NCI-H128 (cell line): ENCODE results near the gene RGS4.
A peak's percentile ranks its signal among the peaks of the same experiment; 100 is the strongest.

Experiments used
- DNase-seq: peaks from one replicate; lab custom pipeline; 2025; ENCODE audit not compliant: unreplicated experiment; lab: John Stamatoyannopoulos, UW

The RGS4 gene

DNA sequence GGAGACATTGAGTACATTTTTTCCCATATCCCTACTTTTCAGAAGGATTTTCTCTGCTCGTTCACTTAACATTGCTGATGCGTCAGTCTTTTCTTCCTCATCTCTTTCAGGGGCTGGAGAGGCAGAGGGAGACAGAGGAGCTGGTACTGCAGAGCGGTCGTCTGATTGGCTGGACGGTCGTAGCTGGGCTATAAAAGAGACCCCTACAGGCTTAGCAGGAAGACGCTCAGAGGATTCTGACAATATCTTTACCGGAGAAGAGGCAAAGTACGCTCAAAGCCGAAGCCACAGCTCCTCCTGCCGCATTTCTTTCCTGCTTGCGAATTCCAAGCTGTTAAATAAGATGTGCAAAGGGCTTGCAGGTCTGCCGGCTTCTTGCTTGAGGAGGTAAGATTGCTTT lies at the start of gene RGS4:
Gene RGS4 (plus strand): TSS at position 220 of the 400 bp plus-strand sequence. CDS start 124 bp downstream, at position 344.
- DNase-seq = no peak

DNA sequence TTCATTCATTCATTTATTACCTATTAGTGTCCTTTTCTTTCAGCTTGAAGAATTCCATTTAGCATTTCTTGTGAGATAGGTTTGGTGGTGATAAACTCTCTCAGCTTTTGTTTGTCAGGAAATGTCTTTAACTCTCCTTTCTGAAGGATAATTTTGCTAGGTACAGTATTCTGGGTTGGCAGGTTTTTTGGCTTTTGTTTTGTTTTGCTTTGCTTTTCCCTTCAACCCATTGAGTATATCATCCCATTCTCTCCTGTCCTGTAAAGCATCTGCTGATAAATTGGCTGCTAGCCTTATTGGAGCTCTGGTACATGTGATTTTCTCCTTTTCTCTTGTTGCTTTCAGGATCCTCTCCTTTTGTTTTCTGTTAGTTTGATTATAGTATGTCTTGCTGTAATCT lies 47.0 kb upstream of the RGS4 start:
- no peak for DNase-seq

DNA sequence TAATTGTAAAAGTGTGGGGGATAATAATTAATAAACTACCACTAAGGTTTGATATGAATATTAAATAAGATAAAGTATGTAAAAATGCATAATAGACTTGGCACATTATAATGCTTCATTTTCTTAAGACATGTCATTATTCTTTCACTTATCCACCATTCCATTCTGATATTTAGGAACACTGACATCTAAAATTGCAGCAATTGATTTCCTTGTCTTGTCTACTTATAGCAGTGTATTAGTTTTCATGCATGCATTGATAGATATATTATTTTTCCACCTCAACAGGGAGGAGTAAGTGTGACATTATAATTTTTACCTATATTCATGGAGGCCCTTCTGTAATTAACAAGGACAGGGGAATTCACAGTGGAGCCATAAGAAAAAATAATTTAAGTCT lies 41.6 kb upstream of the RGS4 start:
- DNase-seq = no peak

DNA sequence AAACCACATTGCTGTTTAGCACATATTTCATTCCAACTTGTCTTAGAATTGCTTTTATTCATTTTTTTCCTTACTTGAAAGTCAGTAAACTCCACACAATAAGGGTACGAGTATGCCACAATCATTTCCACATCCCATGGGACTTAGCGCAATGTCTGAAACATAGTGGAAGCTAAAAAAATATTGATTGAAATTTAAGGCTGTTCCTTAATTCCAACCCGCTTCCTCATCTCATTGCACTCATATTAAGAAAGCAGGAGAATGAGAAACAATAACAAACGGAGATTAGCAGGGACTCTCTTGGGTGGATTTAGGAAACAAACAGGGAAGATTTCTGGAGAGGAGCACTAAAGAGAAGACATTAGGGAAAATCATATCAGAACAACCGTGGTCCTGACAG lies 39.3 kb upstream of the RGS4 start:
- no peak for DNase-seq

DNA sequence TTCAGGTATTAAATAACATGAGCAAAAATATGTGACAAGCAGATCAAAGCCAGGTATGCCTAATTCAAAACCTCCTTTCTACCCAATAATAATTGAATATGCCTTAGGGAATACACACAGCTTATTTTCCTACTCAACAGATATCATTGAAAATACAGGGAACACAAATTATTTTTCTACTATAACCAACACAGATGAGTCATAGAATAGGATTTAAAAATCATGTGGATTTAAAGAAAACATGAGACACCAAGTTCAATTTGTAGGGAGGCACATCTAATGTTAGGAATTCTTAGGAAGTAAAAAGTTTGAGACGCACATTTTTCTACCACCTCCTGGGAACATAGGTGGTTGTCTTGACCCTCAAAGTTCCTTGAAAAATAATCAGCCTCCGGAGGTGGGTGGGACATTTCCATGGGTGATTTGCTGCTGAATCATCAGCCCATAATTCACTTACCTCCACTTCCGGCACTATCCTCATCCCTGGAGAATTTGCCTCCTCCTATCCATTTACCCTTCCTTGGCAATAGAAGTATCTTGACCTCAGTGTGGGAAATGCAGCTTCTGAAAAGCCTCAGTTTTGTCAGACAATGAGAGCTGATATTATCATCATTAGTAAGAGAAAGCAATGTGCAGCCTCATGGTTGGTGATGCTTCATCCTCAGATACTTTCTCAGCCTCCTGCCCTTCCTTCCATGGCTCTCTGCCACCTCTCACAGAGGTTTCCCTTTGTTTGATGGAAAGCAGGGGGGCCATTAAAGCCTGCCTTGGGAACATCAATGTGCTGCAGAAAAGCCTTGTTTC lies 33.5 kb upstream of the RGS4 start:
- no peak for DNase-seq

DNA sequence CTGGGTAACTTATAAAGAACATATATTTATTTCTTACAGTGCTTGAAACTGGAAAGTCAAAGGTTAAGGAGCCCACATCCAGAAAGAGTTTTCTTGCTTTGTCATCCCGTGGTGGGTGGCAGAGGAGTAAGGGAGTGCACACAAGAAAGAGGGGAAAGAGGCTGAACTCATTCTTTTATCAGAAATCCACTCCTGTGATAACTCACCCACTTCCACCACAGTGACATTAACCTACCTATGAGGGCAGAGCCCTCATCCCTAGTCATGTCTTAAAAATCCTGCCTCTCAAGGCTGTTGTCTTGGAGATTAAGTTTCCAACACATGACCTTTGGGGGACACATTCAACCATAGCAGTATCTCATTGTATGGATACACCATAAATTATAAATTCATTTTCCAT lies 32.5 kb upstream of the RGS4 start:
- no peak for DNase-seq

DNA sequence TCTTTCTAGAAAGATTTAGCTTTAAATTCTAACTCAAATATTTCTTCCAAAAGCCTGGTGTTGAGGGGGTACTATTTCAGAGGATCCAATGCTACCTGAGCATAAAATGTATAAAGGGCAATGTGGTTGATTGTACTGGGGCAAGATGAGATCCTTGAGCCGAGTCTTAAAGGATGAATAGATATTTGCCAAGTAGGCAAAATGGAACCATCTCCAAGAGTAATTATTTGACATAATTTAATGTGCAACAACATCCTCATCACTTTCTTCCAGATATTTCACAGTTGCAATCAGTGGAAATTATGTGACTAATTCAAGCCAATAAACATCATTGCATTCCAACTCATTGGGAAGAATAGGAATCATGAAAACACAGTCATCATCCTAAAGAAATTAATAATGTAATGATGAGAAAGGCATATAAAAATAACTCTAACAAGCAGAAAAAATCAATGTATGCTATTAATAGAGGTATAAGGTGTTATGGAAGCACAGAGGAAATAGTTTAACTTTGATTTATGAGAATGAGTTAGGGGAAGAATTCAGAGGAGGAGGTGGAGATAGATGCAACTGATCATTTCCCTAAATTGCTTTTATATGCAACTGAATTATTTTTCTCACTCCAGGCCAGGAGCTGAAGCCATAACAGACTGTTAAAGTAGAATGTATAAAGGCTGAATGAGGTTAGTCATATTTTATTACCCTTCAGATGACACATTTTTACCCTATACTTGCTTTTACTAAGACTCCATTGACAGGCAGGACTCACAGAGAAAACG lies 30.0 kb upstream of the RGS4 start:
- no peak for DNase-seq

DNA sequence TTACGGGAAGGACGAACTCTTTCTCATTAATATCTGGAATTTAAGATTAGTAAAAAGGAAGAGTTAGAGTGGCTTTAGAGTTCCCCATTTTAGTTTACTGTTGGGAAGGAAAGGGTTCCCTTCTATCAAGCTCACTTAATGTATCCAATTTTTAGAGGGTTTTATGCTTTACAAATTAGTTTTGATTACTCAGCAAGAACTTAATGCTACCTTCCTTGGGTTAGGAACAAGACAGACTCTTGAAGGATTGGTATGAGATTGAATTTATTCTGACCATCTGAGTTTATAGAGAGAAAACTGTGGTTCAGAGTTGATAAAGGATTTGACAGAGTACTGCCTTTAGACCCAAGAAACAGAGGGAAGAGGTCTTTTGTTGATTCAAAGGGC lies 29.5 kb upstream of the RGS4 start:
- no peak for DNase-seq

DNA sequence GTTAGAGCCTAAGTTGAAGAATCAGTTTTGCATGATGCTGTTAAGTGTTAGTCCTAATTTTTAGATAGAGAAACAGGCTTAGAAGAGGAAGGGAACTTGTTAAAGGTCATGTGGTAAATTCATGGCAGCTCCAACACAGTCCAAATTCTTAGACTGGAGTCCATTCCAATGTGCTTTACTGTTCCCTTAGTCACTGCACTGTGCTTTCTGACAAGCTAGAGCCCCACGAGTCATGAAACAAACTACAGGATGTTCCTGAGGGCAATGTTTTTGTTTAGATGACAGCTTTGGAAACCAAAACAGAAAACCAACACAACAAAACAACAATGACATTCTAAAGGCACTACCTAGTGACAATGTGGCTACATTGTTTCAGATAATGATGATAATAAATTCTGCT lies 23.1 kb upstream of the RGS4 start:
- no peak for DNase-seq

DNA sequence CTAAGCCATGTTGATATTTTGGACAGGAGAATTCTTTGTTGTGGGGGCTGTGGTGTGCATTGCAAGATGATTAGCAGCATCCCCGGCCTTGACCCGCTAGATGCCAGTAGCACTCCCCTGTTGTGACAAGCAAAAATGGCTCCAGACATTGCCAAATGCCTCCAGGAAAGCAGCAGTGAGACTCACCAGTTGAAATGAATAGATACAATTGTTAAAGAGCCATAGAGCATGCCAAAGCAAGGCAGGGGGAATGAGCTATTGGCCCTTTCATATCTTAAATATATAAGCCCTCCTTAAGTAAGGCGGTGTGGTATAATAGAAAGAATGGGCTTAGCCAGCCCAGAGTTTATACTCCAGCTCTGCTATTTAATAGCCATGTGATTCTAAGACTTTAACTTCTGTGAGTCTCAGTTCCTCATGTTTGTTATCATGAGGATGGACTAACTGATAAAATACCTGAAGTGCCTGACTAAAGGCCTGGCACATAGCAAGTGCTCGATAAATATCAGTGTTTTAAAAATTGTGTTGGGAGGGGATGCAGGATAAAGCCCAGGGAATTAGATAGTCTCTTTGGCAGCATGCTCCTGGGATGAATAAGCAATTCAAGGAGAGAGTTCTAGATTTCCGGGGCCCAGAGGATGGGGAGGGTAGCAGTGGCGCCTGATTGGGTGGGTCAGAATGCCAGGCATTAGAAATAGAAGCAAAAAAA lies 21.1 kb upstream of the RGS4 start:
- DNase-seq = no peak

DNA sequence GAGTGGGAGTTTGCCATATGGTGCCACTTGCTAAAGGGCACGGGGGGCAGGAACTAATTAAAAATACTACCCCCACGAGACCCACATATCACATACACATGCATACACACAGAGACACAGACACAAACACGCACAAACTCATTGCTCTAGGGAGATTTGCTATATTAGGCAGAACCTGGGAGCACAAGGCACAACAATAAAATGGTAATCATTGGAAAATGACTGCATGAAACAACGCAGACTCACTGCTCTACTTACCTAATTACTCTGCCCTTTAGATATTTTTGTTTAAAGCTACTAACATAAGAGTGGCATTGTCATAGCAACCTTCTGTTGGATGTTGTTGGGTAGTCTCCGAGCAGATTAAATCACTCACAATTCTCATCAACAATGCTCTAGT lies 20.3 kb upstream of the RGS4 start:
- DNase-seq = no peak

DNA sequence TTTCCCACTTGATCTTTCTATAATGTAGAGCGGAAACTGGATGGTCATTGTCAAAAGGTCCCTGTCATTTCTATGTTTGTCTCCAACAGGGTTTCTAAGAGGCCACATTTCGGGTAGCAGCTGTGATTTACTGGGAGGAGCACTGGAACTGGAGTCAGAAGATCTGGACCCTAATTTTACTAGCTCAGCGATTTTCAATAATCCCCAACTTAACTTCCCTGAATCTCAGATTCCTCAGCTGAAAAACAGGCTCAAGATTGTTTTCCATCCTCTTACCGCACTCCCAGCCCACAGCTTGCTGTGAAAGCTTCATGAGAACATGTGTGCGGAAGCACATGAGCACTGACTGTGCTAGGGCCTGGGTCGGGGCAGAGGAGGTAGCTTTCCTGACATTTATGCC lies 19.9 kb upstream of the RGS4 start:
- DNase-seq = no peak

DNA sequence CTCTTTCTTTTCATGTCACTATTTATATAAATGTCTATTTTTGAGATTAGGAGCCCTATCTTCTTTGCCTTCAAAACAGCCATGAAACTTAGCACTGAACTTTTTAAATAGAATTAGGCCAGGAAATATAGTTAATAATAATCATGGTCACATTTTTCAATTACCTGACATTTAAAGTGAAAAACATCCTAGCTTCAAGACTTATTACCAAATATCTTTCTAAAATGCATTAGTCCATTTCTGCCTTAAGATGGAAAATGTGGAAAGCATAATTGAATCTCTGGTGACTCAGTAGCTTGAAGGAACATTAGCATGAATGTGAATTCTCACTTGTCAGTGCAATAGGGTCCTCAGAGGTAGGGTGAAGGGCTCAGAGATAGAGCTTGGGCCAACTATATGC lies 18.7 kb upstream of the RGS4 start:
- no peak for DNase-seq

DNA sequence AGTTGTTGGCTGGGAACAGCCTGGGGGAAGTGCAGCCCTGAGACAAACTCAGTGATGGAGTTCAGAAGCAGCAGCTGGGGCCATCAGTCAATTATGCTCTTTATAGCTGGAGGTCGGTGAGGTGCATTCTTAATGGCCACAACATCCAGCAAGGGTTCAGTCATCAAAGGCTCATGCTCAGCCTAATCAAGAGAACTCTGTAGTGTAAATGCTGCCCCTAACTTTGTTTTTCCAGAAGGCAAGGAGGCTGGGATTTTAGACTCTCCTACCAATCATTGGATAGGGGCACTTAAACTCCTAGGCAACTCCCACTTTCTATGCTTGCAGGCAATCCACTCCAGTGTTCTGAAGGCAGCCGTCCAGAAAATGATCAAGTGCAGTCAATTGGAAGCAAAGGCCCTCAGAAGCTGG lies 15.0 kb upstream of the RGS4 start:
- peak; percentile 46 for DNase-seq

DNA sequence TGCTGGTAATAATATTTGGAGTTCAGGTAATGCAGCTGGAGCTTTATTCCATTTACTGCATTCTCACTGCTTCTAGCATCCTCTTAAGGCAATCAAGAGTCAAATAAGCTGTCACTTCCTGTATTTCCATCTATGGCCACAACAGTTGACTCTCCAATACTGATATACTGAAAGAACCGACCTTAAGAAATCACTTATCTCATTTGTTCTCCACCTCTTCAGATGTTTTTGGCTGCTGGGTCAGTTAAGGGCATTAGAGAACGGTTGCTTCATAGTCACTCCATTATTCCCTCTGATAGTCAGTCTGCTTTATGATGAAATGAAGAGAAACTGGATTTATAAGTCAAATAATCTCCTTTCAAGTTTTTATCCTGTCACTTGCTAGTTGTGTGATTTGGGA lies 14.2 kb upstream of the RGS4 start:
- DNase-seq = no peak

DNA sequence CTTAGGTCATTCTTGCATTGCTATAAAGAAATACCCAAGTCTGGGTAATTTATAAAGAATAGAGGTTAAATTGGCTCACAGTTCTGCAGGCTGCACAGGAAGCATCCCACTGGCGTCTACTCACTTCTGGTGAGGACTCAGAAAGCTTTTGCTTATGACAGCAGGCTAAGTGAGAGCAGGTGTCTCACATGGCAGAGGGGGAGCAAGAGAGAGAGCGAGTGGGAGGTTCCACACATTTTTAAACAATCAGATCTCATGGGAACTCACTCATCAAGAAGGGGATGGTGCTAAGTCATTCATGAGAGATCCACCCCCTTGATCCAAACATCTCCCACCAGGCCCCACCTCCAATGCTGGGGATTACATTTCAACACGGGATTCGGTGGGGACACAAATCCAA lies 13.6 kb upstream of the RGS4 start:
- DNase-seq = peak; percentile 51

DNA sequence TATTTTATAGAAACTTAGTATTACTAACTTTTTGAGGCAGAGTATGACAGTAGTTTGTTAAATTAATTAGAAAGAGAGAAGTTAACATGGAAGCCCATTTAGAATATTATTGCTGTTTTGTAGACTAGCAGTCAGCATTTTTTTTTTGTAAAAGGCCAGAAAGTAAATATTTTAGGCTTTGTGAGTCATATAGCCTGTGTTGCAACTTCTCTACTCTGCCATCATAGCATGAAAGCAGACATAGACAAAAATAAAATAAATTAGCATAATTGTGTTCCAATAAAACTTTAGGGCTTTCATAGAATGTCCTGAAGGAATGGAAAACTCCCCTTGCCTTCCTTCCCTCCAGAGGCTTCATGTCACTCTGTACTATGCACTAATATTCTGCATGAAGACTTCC lies 12.3 kb upstream of the RGS4 start:
- no peak for DNase-seq

DNA sequence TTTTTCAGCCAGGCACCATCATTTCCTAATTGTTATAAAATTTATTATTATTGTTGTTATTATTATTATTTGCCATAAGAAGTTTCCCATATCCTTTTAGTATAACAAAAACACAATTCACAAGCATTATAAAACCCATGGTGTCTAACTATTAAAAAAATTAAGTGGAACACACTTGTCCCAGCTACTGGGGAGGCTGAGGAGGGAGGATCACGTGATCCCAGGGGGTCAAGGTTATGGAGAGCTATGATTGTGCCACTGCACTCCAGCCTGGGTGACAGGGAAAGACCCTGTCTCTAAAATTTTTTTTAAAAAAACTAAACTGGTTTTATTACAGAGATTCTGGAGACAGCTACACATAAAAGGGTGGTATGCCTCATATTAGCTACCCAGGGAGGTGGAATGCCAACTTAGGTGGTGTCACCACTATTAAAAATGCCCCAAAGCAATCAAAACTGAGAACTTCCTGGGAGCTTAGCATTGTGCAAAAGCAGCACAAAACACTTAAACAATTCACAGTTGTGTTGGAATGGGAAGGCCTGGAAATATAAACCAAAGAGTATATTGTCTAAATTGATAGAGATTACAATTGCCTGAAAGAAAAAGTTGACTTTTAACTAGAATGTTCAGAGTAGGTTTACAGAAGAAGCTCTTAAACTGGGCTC lies 8.7 kb upstream of the RGS4 start:
- no peak for DNase-seq

DNA sequence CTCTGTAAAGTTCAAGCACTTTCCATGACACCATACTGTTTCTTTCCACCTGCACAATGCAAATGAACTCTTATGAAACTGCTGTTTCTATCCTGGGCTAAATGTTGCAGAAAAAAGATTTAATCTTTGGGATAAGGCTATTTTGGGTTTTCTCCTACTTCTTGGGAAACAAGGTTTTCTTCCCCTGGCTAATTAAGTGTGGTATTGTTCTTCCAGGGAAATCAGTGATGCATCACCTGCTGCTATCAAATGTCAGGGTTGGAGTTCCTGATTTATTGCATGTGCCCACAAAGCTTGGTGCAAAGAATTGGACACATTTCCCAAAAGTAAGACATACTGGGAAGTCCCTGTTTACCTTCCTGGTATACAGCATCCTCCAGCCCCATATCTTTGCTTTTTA lies 6.0 kb upstream of the RGS4 start:
- DNase-seq = no peak

DNA sequence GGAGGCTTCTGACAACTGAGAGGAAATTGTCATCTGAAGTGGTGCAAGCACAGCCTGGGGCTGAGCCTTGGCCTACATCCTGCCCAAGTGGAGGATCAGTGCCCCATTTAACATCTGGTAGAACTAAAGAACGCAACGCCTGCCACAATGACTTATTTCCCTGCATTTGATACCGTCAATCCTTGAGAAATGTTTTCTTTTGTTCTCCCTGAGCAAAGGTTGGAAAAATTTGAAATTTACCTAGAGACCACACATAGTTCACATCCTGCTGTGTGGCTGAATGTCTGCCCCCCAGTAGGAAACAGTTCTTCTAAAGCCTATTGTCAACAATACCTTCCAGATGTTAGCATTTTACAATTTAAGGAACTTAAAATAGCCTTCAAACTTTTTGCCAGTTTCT lies 5.6 kb upstream of the RGS4 start:
- no peak for DNase-seq

DNA sequence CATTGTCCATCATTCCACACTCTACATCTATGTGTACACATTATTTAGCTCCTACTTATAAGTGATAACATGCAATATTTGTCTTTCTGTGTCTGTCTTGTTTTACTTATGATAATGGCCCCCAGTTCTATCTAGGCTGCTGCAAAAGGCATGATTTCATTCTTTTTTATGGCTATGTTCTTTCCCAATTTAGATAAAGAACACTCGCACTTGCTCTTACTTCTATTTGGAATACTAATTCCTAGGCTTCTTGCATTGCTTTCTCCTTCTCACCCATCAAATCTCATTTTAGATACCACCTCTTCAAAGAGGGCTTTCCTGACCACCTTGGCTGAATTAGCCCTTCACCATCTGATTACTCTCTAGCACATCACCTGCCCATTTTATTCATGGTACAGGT lies 3.0 kb upstream of the RGS4 start:
- DNase-seq = no peak
